ENCODE data around the gene C1orf74. TPM values are rescaled to one million over a fixed set of nuclear protein-coding genes. Genes with fewer than 3 reads are reported as not detected.

The C1orf74 gene
- total and polyA plus RNA-seq, 8 donors = 1.8 to 3.4 (median 3.1) TPM

DNA sequence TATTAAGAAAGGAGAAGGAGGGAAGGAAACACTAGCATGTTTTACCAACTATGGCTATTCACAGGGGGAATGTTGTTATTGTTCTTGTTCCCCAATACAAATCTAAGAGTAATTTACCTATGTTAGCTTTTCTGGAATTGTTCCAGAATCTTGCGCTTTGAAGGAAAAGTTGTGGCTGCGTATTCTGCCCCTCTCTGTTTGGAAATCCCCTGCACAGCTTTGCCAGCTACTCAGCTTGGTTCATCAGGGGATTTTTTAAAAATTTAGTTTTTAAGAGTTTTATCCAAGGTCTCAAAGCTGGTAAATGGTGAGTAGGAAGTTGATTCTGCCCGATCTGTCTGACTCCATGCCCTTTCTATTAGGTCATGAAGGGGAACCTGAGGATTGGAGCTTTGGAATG, 31.1 kb upstream of the C1orf74 start:
- Histone ChIP-seq H3K4me1 (no peaks in the 10 kb centered on the region), H3K27ac (no peak overlapping the region), H3K36me3 (no peaks in the 10 kb centered on the region), H3K4me3 (no peak overlapping the region), H3K27me3 (peaks cover 0 to 16% of the 10 kb centered on the region in 2 donors), H3K9me3 (no peaks in the 10 kb centered on the region)
- DNase-seq (no peak), ATAC-seq (no peak)
- intact Hi-C loops (cut with DNase I) = no loop called here
- TF ChIP-seq, protein P1, sequence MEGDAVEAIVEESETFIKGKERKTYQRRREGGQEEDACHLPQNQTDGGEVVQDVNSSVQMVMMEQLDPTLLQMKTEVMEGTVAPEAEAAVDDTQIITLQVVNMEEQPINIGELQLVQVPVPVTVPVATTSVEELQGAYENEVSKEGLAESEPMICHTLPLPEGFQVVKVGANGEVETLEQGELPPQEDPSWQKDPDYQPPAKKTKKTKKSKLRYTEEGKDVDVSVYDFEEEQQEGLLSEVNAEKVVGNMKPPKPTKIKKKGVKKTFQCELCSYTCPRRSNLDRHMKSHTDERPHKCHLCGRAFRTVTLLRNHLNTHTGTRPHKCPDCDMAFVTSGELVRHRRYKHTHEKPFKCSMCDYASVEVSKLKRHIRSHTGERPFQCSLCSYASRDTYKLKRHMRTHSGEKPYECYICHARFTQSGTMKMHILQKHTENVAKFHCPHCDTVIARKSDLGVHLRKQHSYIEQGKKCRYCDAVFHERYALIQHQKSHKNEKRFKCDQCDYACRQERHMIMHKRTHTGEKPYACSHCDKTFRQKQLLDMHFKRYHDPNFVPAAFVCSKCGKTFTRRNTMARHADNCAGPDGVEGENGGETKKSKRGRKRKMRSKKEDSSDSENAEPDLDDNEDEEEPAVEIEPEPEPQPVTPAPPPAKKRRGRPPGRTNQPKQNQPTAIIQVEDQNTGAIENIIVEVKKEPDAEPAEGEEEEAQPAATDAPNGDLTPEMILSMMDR (IDR thresholded peaks at IDR 0.05) = no peak

DNA sequence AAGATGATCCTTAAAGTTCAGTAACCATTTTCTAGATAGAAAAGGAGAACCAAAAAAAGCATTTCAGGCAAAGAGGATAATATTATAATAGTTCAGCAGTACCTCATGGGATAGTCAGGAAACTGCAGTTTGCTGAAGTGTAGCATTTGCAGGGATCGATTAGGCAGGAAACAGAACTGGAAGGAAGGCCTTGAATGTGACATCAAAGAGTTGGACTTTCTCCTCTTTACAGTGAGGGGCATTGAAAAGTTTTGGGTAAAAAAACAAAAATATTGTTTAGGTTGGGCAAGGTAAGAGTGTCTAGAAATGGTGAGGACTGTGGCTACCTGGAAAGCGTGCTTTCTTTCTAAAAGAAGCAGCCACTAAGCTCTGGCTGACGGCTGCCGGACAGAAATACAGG, 29.5 kb upstream of the C1orf74 start:
- Histone ChIP-seq H3K4me1 (no peaks in the 10 kb centered on the region), H3K27ac (no peak overlapping the region), H3K36me3 (no peaks in the 10 kb centered on the region), H3K27me3 (peaks cover 0 to under 1% of the 10 kb centered on the region in 2 donors), H3K9me3 (no peaks in the 10 kb centered on the region), H3K4me3 (no peak overlapping the region)
- ATAC-seq = no peak
- DNase-seq = no peak
- intact Hi-C loops (cut with DNase I) = no loop called here
- TF ChIP-seq, protein P1 (IDR thresholded peaks at IDR 0.05) = no peak

DNA sequence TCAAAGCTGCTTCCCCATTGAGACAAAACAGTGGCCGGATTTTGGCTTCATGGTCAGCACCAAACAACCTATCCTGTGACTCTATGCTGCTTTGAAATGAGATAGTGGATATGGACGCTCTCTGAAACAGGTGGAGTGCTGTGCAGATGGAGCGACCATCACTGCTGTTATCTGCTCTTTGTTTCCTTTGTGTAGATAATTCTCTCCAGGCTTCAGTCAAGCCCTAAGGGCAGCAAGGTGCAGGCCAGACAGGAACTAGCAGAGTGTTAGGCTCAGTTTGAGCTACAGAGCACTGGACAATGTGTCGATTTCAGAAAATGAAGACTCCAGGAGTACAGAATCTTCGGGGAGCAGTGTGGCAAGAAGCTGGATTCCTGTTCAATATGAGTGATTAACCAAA, 26.4 kb upstream of the C1orf74 start:
- Histone ChIP-seq H3K27me3 (peaks cover 0 to 5% of the 10 kb centered on the region in 2 donors), H3K27ac (no peak overlapping the region), H3K36me3 (no peaks in the 10 kb centered on the region), H3K4me3 (no peak overlapping the region), H3K4me1 (peaks cover 0 to 12% of the 10 kb centered on the region in 2 donors), H3K9me3 (no peaks in the 10 kb centered on the region)
- intact Hi-C loops (cut with DNase I) = no loop called here
- TF ChIP-seq, protein P1 (IDR thresholded peaks at IDR 0.05) = no peak
- ATAC-seq (no peak), DNase-seq (no peak)

DNA sequence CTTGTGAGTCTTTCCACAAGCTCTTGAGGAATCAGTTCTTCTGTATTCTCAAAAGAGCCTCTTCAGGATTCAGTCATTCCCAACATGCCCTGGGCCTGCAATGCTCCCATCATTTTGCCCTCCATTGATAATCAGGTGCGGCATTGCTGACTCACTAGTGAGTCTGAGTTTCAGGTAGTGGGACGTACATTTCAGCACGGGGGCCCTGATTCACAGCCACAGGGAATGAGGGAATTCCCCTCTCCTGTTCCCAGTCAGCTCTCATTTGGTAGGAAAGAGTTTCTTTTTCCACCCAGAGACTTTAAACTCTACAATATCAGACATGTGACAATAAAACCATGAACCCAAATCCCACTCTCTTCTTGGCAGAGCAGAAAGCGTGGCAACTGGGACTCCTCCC, 25.3 kb upstream of the C1orf74 start:
- peaks cover 0 to 14% of the 10 kb centered on the region in 2 donors for H3K4me1 ChIP-seq
- no peaks in the 10 kb centered on the region for H3K9me3 ChIP-seq
- intact Hi-C loops (cut with DNase I) = no loop called here
- H3K36me3 ChIP-seq = no peaks in the 10 kb centered on the region
- H3K27me3 ChIP-seq = peaks cover 0 to 13% of the 10 kb centered on the region in 2 donors
- no peak overlapping the region for H3K4me3 ChIP-seq
- DNase-seq = no peak
- ATAC-seq = no peak
- TF ChIP-seq, protein P1 (IDR thresholded peaks at IDR 0.05) = no peak
- no peak overlapping the region for H3K27ac ChIP-seq

DNA sequence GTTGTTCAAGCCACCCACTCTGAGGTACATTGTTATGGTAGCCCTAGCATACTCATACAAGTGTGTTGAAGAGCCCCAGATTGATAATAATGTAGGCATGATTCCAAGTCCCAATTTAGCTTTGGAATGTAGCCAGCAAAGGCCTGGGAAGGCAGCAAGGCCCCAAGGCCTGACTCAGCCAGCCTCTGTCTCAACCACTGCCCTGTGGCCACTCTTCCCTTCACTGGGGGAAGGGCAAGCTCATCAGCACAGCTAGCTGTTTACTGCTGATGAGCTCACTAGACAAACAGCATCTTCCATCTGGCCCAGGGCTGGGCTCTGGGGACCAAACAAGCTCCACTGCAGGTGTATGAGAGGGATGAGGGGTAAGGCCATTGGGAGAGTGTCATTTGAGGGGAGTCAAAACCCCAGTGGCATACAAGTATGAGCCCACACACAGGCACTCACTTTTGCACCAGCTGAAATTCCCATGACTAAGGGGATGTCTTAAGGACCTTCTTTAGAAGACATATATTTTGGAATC, 23.8 kb upstream of the C1orf74 start:
- intact Hi-C loops (cut with DNase I) = no loop called here
- Histone ChIP-seq H3K4me3 (no peak overlapping the region), H3K27ac (no peak overlapping the region), H3K4me1 (peaks cover 0 to 14% of the 10 kb centered on the region in 2 donors), H3K9me3 (no peaks in the 10 kb centered on the region), H3K27me3 (peaks cover 0 to 13% of the 10 kb centered on the region in 2 donors), H3K36me3 (no peaks in the 10 kb centered on the region)
- TF ChIP-seq, protein P1 (IDR thresholded peaks at IDR 0.05) = no peak
- ATAC-seq (peak; percentile 5), DNase-seq (peak in 2 of 4 donors; percentile 37 to 50)

Data from left lung (tissue), 10 donors.